Fibroblast of skin of scalp (primary cell): ENCODE results near the gene GAS2L2.
"Not testable (repeated sequence)": the region's sequence is repeated elsewhere in the genome, so short reads cannot be mapped to it uniquely, and the experiment has no call there.

Experiments used
- DNase-seq: peaks from one replicate; pipeline ENCODE4 v3.0.0-alpha.2; 2013

GAS2L2 gene

GRCh38 chr17:35726127-35726952 is 26.7 kb downstream of the GAS2L2 start:
- DNase-seq, result peak; percentile 98

GRCh38 chr17:35725802-35726126 is 27.3 kb downstream of the GAS2L2 start:
- no peak for DNase-seq

- DNase-seq, result no peak
Measured at GRCh38 chr17:35725058-35725457, 28.0 kb downstream of the GAS2L2 start.

- no peak for DNase-seq
Measured at GRCh38 chr17:35723735-35724134, 29.3 kb downstream of the GAS2L2 start.

GRCh38 chr17:35717475-35717874 is 35.6 kb downstream of the GAS2L2 start:
- no peak for DNase-seq

- DNase-seq, result no peak
Measured at GRCh38 chr17:35716897-35717465, 36.1 kb downstream of the GAS2L2 start.

- no peak for DNase-seq
Measured at GRCh38 chr17:35716173-35716572, 36.9 kb downstream of the GAS2L2 start.

GRCh38 chr17:35715416-35715815 is 37.6 kb downstream of the GAS2L2 start:
- no peak for DNase-seq

- DNase-seq, result no peak
Measured at GRCh38 chr17:35714988-35715387, 38.1 kb downstream of the GAS2L2 start.

- DNase-seq, result peak; percentile 86
Measured at GRCh38 chr17:35713069-35713728, 39.8 kb downstream of the GAS2L2 start.

- DNase-seq, result no peak
Measured at GRCh38 chr17:35710950-35711349, 42.1 kb downstream of the GAS2L2 start.

- DNase-seq, result peak; percentile 77
Measured at GRCh38 chr17:35709874-35710273, 43.2 kb downstream of the GAS2L2 start.

- DNase-seq, result no peak
Measured at GRCh38 chr17:35708951-35709350, 44.1 kb downstream of the GAS2L2 start.

- no peak for DNase-seq
Measured at GRCh38 chr17:35708149-35708548, 44.9 kb downstream of the GAS2L2 start.

- DNase-seq, result no peak
Measured at GRCh38 chr17:35705705-35706104, 47.3 kb downstream of the GAS2L2 start.

- DNase-seq, result no peak
Measured at GRCh38 chr17:35705230-35705629, 47.8 kb downstream of the GAS2L2 start.

GRCh38 chr17:35703308-35703707 is 49.7 kb downstream of the GAS2L2 start:
- not testable (repeated sequence) for DNase-seq

- no peak for DNase-seq
Measured at GRCh38 chr17:35701491-35701890, 51.5 kb downstream of the GAS2L2 start.

- no peak for DNase-seq
Measured at GRCh38 chr17:35700150-35700549, 52.9 kb downstream of the GAS2L2 start.

- DNase-seq, result no peak
Measured at GRCh38 chr17:35698800-35699199, 54.2 kb downstream of the GAS2L2 start.

- DNase-seq, result no peak
Measured at GRCh38 chr17:35695613-35696012, 57.4 kb downstream of the GAS2L2 start.

GRCh38 chr17:35694906-35695305 is 58.1 kb downstream of the GAS2L2 start:
- DNase-seq, result no peak
